ENCODE measurements around the gene LHX3.

DNA sequence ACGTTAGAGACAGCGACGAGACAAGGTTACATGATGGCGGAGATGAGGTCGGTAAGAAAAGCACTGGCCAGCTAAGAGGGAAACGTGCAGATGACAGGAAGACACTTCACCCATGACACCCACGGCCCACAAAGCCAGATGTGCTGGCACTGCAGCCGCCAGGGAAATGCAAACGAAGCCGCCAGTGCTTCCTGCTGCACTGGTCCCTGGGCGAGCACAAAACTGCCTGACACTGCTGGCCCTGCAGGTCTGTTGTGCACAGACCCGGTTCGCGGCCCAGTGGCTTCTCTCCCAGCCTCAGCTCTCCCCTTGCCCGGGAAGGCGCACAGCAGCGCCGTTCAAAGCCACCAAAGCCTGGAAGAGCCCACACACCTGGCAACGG lies 20.4 kb upstream of the LHX3 start:
- TF ChIP-seq ZNF501 (tag by site-specific recombination; IDR thresholded peaks at IDR 0.05) (no peak), ZXDB (tag by site-specific recombination; IDR thresholded peaks at IDR 0.05) (no peak), ZNF248 (tag by site-specific recombination; IDR thresholded peaks at IDR 0.05) (no peak)
- TF ChIP-seq, protein P1, sequence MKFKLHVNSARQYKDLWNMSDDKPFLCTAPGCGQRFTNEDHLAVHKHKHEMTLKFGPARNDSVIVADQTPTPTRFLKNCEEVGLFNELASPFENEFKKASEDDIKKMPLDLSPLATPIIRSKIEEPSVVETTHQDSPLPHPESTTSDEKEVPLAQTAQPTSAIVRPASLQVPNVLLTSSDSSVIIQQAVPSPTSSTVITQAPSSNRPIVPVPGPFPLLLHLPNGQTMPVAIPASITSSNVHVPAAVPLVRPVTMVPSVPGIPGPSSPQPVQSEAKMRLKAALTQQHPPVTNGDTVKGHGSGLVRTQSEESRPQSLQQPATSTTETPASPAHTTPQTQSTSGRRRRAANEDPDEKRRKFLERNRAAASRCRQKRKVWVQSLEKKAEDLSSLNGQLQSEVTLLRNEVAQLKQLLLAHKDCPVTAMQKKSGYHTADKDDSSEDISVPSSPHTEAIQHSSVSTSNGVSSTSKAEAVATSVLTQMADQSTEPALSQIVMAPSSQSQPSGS (tag by site-specific recombination; IDR thresholded peaks at IDR 0.05; ENCODE audit: low read depth) = no peak
- TF ChIP-seq, protein P2, sequence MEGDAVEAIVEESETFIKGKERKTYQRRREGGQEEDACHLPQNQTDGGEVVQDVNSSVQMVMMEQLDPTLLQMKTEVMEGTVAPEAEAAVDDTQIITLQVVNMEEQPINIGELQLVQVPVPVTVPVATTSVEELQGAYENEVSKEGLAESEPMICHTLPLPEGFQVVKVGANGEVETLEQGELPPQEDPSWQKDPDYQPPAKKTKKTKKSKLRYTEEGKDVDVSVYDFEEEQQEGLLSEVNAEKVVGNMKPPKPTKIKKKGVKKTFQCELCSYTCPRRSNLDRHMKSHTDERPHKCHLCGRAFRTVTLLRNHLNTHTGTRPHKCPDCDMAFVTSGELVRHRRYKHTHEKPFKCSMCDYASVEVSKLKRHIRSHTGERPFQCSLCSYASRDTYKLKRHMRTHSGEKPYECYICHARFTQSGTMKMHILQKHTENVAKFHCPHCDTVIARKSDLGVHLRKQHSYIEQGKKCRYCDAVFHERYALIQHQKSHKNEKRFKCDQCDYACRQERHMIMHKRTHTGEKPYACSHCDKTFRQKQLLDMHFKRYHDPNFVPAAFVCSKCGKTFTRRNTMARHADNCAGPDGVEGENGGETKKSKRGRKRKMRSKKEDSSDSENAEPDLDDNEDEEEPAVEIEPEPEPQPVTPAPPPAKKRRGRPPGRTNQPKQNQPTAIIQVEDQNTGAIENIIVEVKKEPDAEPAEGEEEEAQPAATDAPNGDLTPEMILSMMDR (tag by site-specific recombination; IDR thresholded peaks at IDR 0.05) = no peak
- TF ChIP-seq, protein P3, sequence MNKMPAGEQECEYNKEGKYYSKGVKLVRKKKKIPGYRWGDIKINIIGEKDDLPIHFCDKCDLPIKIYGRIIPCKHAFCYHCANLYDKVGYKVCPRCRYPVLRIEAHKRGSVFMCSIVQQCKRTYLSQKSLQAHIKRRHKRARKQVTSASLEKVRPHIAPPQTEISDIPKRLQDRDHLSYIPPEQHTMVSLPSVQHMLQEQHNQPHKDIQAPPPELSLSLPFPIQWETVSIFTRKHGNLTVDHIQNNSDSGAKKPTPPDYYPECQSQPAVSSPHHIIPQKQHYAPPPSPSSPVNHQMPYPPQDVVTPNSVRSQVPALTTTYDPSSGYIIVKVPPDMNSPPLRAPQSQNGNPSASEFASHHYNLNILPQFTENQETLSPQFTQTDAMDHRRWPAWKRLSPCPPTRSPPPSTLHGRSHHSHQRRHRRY (tag by site-specific recombination; IDR thresholded peaks at IDR 0.05) = no peak
